Astrocyte (in vitro differentiated cells and primary cell): ENCODE measurements around the gene GGA3. TPM values are rescaled to one million over a fixed set of nuclear protein-coding genes. Genes with fewer than 3 reads are reported as not detected.

Experiments used
- DNase-seq: peaks from one replicate; pipeline ENCODE4 v3.0.0-alpha.2; 2010; ENCODE audit warnings: low read depth
- FAIRE-seq: peaks from 2 replicates; lab custom pipeline; 2011; peaks lifted over from hg19 to GRCh38; lab: Jason Lieb, UNC
- H2AFZ ChIP-seq: 2 replicates; pipeline ENCODE4 v1.6.0; 2012; ENCODE audit warnings: low read depth, low read length, inconsistent platforms
- H3K27ac ChIP-seq: 2 replicates; pipeline ENCODE4 v1.5.1; 2011; ENCODE audit warnings: low read depth, low read length, inconsistent platforms
- H3K27me3 ChIP-seq: 2 replicates; pipeline ENCODE4 v1.6.0; 2011; ENCODE audit warnings: low read length, inconsistent platforms; ENCODE audit not compliant: insufficient read depth
- H3K36me3 ChIP-seq: 2 replicates; pipeline ENCODE4 v1.5.1; 2011; ENCODE audit warnings: low read length, inconsistent platforms; ENCODE audit not compliant: insufficient read depth
- H3K4me1 ChIP-seq: 2 replicates; pipeline ENCODE4 v1.5.1; 2011; ENCODE audit warnings: low read length, inconsistent platforms; ENCODE audit not compliant: insufficient read depth
- H3K4me2 ChIP-seq: 2 replicates; pipeline ENCODE4 v1.6.0; 2012; ENCODE audit warnings: low read length, inconsistent platforms
- H3K4me3 ChIP-seq: 2 replicates; pipeline ENCODE4 v1.5.1; 2011; ENCODE audit warnings: low read depth, mild to moderate bottlenecking, low read length, inconsistent platforms; ENCODE audit not compliant: insufficient read depth
- H3K79me2 ChIP-seq: 2 replicates; pipeline ENCODE4 v1.6.0; 2012; ENCODE audit warnings: mild to moderate bottlenecking, low read length, inconsistent platforms; ENCODE audit not compliant: insufficient read depth
- H3K9ac ChIP-seq: 2 replicates; pipeline ENCODE4 v1.6.0; 2012; ENCODE audit warnings: mild to moderate bottlenecking, low read length, inconsistent platforms
- H3K9me3 ChIP-seq: 2 replicates; pipeline ENCODE4 v1.5.1; 2012; ENCODE audit warnings: low read depth, mild to moderate bottlenecking, low read length, inconsistent platforms; ENCODE audit not compliant: insufficient read depth
- H4K20me1 ChIP-seq: 2 replicates; pipeline ENCODE4 v1.6.0; 2012; ENCODE audit warnings: low read length, inconsistent platforms; ENCODE audit not compliant: insufficient read depth
- H3K27ac Mint-ChIP-seq: one replicate; pipeline ENCODE4 v1.8.0; 2021; ENCODE audit warnings: mild to moderate bottlenecking, mixed read lengths; ENCODE audit not compliant: unreplicated experiment
- H3K27me3 Mint-ChIP-seq: one replicate; pipeline ENCODE4 v1.8.0; 2021; ENCODE audit warnings: low read depth, mixed read lengths; ENCODE audit not compliant: unreplicated experiment
- H3K36me3 Mint-ChIP-seq: one replicate; pipeline ENCODE4 v1.8.0; 2021; ENCODE audit warnings: low read depth, mixed read lengths; ENCODE audit not compliant: unreplicated experiment
- H3K4me1 Mint-ChIP-seq: one replicate; pipeline ENCODE4 v1.8.0; 2021; ENCODE audit warnings: low read depth, mixed read lengths; ENCODE audit not compliant: unreplicated experiment
- H3K4me3 Mint-ChIP-seq: one replicate; pipeline ENCODE4 v1.8.0; 2021; ENCODE audit warnings: mild to moderate bottlenecking, moderate library complexity, mixed read lengths; ENCODE audit not compliant: unreplicated experiment
- H3K9me3 Mint-ChIP-seq: one replicate; pipeline ENCODE4 v1.8.0; 2021; ENCODE audit warnings: mild to moderate bottlenecking, mixed read lengths; ENCODE audit not compliant: unreplicated experiment
- CTCF ChIP-seq: IDR thresholded peaks from 2 replicates; pipeline ENCODE4 v1.5.1; 2011; ENCODE audit warnings: low read depth, mild to moderate bottlenecking, inconsistent platforms, low read length, moderate library complexity; ENCODE audit not compliant: insufficient read depth
- EZH2 ChIP-seq: IDR thresholded peaks from 2 replicates; pipeline ENCODE4 v1.6.1; 2012; ENCODE audit warnings: mild to moderate bottlenecking, low read length, inconsistent platforms; ENCODE audit not compliant: insufficient read depth
- total RNA-seq: library from RNA; stranded (reverse); gene quantifications from 2 replicates; pipeline ENCODE4 v1.2.1, GENCODE V29; 2021

The GGA3 gene
- total RNA-seq, 1 donor from 2014 or later: 25.3 TPM

- FAIRE-seq (no peak), DNase-seq (no peak)
- H3K4me2 ChIP-seq: no peak overlapping the region
- TF ChIP-seq EZH2 (no peak), CTCF (no peak)
- Mint-ChIP-seq H3K27me3 (no peaks in the 10 kb centered on the region), H3K4me1 (no peaks in the 10 kb centered on the region), H3K4me3 (no peak overlapping the region), H3K9me3 (no peaks in the 10 kb centered on the region), H3K27ac (no peak overlapping the region), H3K36me3 (peaks cover 19% of the 10 kb centered on the region)
- H2AFZ ChIP-seq: no peak overlapping the region
- no peaks in the 10 kb centered on the region for H3K9me3 ChIP-seq
- no peaks in the 10 kb centered on the region for H3K27me3 ChIP-seq
- H3K36me3 ChIP-seq: peaks cover 57% of the 10 kb centered on the region
- H3K79me2 ChIP-seq: peaks cover 4% of the 10 kb centered on the region
- no peak overlapping the region for H3K27ac ChIP-seq
- H3K9ac ChIP-seq: no peak overlapping the region
- no peak overlapping the region for H3K4me3 ChIP-seq
- peaks cover 21% of the 10 kb centered on the region for H4K20me1 ChIP-seq
- H3K4me1 ChIP-seq: no peaks in the 10 kb centered on the region
Observed at GRCh38 chr17:75228847-75229246, 32.6 kb downstream of the GGA3 start.

GRCh38 chr17:75228305-75228704 is 33.1 kb downstream of the GGA3 start:
- no peak overlapping the region for H3K4me3 Mint-ChIP-seq
- H3K9ac ChIP-seq: no peak overlapping the region
- no peaks in the 10 kb centered on the region for H3K4me1 Mint-ChIP-seq
- peaks cover 19% of the 10 kb centered on the region for H3K36me3 Mint-ChIP-seq
- H2AFZ ChIP-seq: no peak overlapping the region
- H3K4me3 ChIP-seq: no peak overlapping the region
- no peaks in the 10 kb centered on the region for H3K9me3 Mint-ChIP-seq
- DNase-seq: no peak
- H4K20me1 ChIP-seq: peaks cover 21% of the 10 kb centered on the region
- no peak overlapping the region for H3K27ac Mint-ChIP-seq
- no peak for FAIRE-seq
- H3K27me3 ChIP-seq: no peaks in the 10 kb centered on the region
- no peaks in the 10 kb centered on the region for H3K9me3 ChIP-seq
- H3K4me1 ChIP-seq: no peaks in the 10 kb centered on the region
- H3K27me3 Mint-ChIP-seq: no peaks in the 10 kb centered on the region
- peaks cover 57% of the 10 kb centered on the region for H3K36me3 ChIP-seq
- H3K4me2 ChIP-seq: no peak overlapping the region
- peaks cover 4% of the 10 kb centered on the region for H3K79me2 ChIP-seq
- H3K27ac ChIP-seq: no peak overlapping the region
- TF ChIP-seq CTCF: no peak
- TF ChIP-seq EZH2: no peak

- Histone ChIP-seq H3K4me1 (no peaks in the 10 kb centered on the region), H3K4me2 (no peak overlapping the region), H4K20me1 (peaks cover 17% of the 10 kb centered on the region), H3K9me3 (no peaks in the 10 kb centered on the region), H3K27me3 (no peaks in the 10 kb centered on the region), H3K79me2 (peaks cover 4% of the 10 kb centered on the region), H3K4me3 (no peak overlapping the region), H3K27ac (no peak overlapping the region), H3K36me3 (peaks cover 57% of the 10 kb centered on the region), H3K9ac (no peak overlapping the region), H2AFZ (no peak overlapping the region)
- peaks cover 18% of the 10 kb centered on the region for H3K36me3 Mint-ChIP-seq
- no peaks in the 10 kb centered on the region for H3K27me3 Mint-ChIP-seq
- H3K27ac Mint-ChIP-seq: no peak overlapping the region
- no peaks in the 10 kb centered on the region for H3K9me3 Mint-ChIP-seq
- DNase-seq (no peak), FAIRE-seq (no peak)
- H3K4me3 Mint-ChIP-seq: no peak overlapping the region
- TF ChIP-seq EZH2 (no peak), CTCF (no peak)
- no peaks in the 10 kb centered on the region for H3K4me1 Mint-ChIP-seq
Observed at GRCh38 chr17:75227729-75228128, 33.7 kb downstream of the GGA3 start.
